B cell (primary cell): ENCODE results near the gene GIGYF2. TPM values are rescaled to one million over a fixed set of nuclear protein-coding genes. Genes with fewer than 3 reads are reported as not detected.

Experiments
- ATAC-seq: fragments of 200-7000 bp; cut with Tn5 transposase; one replicate; pipeline ENCODE4 v1.10.0; 2021; ENCODE audit warnings: low read depth, mild to moderate bottlenecking, moderate number of reproducible peaks, moderate library complexity
- CTCF ChIA-PET: fragments of 350-600 bp; sonication (Branson Sonifier 250); formaldehyde crosslinking; loops from one replicate; lab custom pipeline; 2021; ENCODE audit warnings: antibody characterized with exemption, inconsistent platforms; lab: Charles Lee
- POLR2A ChIA-PET: fragments of 350-600 bp; sonication (Branson Sonifier 250); formaldehyde crosslinking; loops from one replicate; lab custom pipeline; 2021; ENCODE audit warnings: antibody characterized with exemption; lab: Charles Lee
- DNase-seq: peaks from one replicate; pipeline ENCODE4 v3.0.0; 2013
- H2AFZ ChIP-seq: 2 replicates; pipeline ENCODE4 v1.6.1; 2012; ENCODE audit warnings: mild to moderate bottlenecking, low read depth, low read length; ENCODE audit not compliant: insufficient read depth, poor library complexity, severe bottlenecking
- H3K27ac ChIP-seq, 2 donors: 1 replicate in 1 of 2; 2 replicates in 1 of 2; pipeline ENCODE4 v1.5.1; 2012 to 2013; ENCODE audit warnings: low read length in 2 of 2, mild to moderate bottlenecking in 2 of 2, moderate library complexity in 1 of 2
- H3K27me3 ChIP-seq, 4 experiments: fragments of 200-600 bp in 1 of 4; sonication (generic) in 1 of 4; replicated peaks in 1 of 4; 1 replicate in 2 of 4; 2 replicates in 2 of 4; pipeline versions ENCODE4 v1.6.1 to v1.7.0; 2013 to 2016; ENCODE audit warnings: low read length in 3 of 4, mild to moderate bottlenecking in 2 of 4, mixed read lengths in 1 of 4, moderate library complexity in 1 of 4; ENCODE audit not compliant: insufficient read depth in 4 of 4, control insufficient read depth in 3 of 4; ENCODE audit errors: control extremely low read depth in 1 of 4
- H3K36me3 ChIP-seq, 2 experiments: replicated peaks in 1 of 2; 1 replicate in 1 of 2; 2 replicates in 1 of 2; pipeline versions ENCODE4 v1.6.1 to v1.7.1; 2013; ENCODE audit warnings: low read length in 1 of 2; ENCODE audit not compliant: insufficient read depth in 2 of 2, control insufficient read depth in 1 of 2; ENCODE audit errors: control extremely low read depth in 1 of 2, extremely low read depth in 1 of 2
- H3K4me1 ChIP-seq, 2 donors: fragments of 200-600 bp in 1 of 2; sonication (generic) in 1 of 2; 1 replicate in 1 of 2; 2 replicates in 1 of 2; pipeline versions ENCODE4 v1.5.1 to v1.6.1; 2013 to 2017; ENCODE audit warnings: low read length in 2 of 2; ENCODE audit not compliant: control insufficient read depth in 2 of 2, insufficient read depth in 2 of 2
- H3K4me2 ChIP-seq: replicated peaks from 2 replicates; pipeline ENCODE3; 2012; ENCODE audit warnings: mild to moderate bottlenecking, low read depth, low read length; ENCODE audit not compliant: poor library complexity, severe bottlenecking
- H3K4me3 ChIP-seq, 5 experiments: fragments of 200-600 bp in 1 of 5; sonication (generic) in 1 of 5; 1 replicate in 3 of 5; 2 replicates in 2 of 5; pipeline versions ENCODE4 v1.5.1 to v1.7.0; 2011 to 2016; ENCODE audit warnings: low read length in 4 of 5, mild to moderate bottlenecking in 4 of 5, low read depth in 2 of 5, control low read depth in 1 of 5, moderate library complexity in 1 of 5; ENCODE audit not compliant: insufficient read depth in 1 of 5; ENCODE audit errors: control extremely low read depth in 1 of 5, extremely low read depth in 1 of 5
- H3K79me2 ChIP-seq: fragments of 200-600 bp; sonication (generic); one replicate; pipeline ENCODE4 v1.6.0; 2016; ENCODE audit warnings: low read length; ENCODE audit not compliant: control insufficient read depth, insufficient read depth
- H3K9ac ChIP-seq: fragments of 200-600 bp; sonication (generic); 2 replicates; pipeline ENCODE4 v1.6.1; 2017; ENCODE audit warnings: mild to moderate bottlenecking, low read length, moderate library complexity
- H3K9me3 ChIP-seq, 3 donors: one replicate each; pipeline versions ENCODE4 v1.6.1 to v1.7.1; 2013; ENCODE audit warnings: low read length in 2 of 3; ENCODE audit not compliant: control insufficient read depth in 2 of 3, insufficient read depth in 1 of 3; ENCODE audit errors: control extremely low read depth in 1 of 3
- H4K20me1 ChIP-seq: 2 replicates; pipeline ENCODE4 v1.6.0; 2012; ENCODE audit warnings: mild to moderate bottlenecking, low read length; ENCODE audit not compliant: insufficient read depth, control insufficient read depth, poor library complexity, severe bottlenecking
- H3K27ac Mint-ChIP-seq: one replicate; pipeline ENCODE4 v1.8.0; 2021; ENCODE audit warnings: mixed read lengths
- H3K27me3 Mint-ChIP-seq: one replicate; pipeline ENCODE4 v1.8.0; 2021; ENCODE audit warnings: mixed read lengths
- H3K4me1 Mint-ChIP-seq: one replicate; pipeline ENCODE4 v1.8.0; 2021; ENCODE audit warnings: mixed read lengths
- H3K4me3 Mint-ChIP-seq: one replicate; pipeline ENCODE4 v1.8.0; 2021; ENCODE audit warnings: mixed read lengths
- H3K9me3 Mint-ChIP-seq: one replicate; pipeline ENCODE4 v1.8.0; 2022; ENCODE audit warnings: mixed read lengths; ENCODE audit not compliant: insufficient read depth
- EZH2 ChIP-seq: IDR thresholded peaks from 2 replicates; pipeline ENCODE4 v1.6.1; 2012; ENCODE audit warnings: borderline replicate concordance, low read depth, mild to moderate bottlenecking, moderate library complexity, low read length; ENCODE audit not compliant: insufficient read depth, poor library complexity, severe bottlenecking
- WGBS: methylation state at CpG from one replicate; pipeline ENCODE4 v1.1.5; 2013; ENCODE audit warnings: missing lambda C conversion rate; ENCODE audit not compliant: insufficient coverage; 5-methylcytosine and 5-hydroxymethylcytosine counted together
- intact Hi-C: fragments of 100-400 bp; cut with micrococcal nuclease; formaldehyde crosslinking; loops from one replicate; pipeline ENCODE4 v1.10.0; 2022
- polyA plus RNA-seq: library from polyadenylated mRNA; depleted of rRNA; stranded (reverse); fragments of >200 nt; gene quantifications from 2 replicates; pipeline ENCODE4 v1.2.3, GENCODE V29; 2012
- total RNA-seq, 2 donors: library from RNA; stranded (reverse); fragments of 120-200 nt in 1 of 2; gene quantifications; 1 replicate in 1 of 2; 2 replicates in 1 of 2; pipeline versions ENCODE4 v1.2.3 to v1.2.4, GENCODE V29; 2013 to 2022
- TF ChIP-seq, protein P1 (sequence below): fragments of 200-600 bp; IDR thresholded peaks from one replicate; pipeline ENCODE4 v1.8.0; 2022; ENCODE audit warnings: antibody characterized with exemption, mild to moderate bottlenecking

Gene GIGYF2
- total and polyA plus RNA-seq, 2 donors (not counting 1 experiment from before 2014, with no cell fraction given), result 7.2 to 108 TPM

DNA sequence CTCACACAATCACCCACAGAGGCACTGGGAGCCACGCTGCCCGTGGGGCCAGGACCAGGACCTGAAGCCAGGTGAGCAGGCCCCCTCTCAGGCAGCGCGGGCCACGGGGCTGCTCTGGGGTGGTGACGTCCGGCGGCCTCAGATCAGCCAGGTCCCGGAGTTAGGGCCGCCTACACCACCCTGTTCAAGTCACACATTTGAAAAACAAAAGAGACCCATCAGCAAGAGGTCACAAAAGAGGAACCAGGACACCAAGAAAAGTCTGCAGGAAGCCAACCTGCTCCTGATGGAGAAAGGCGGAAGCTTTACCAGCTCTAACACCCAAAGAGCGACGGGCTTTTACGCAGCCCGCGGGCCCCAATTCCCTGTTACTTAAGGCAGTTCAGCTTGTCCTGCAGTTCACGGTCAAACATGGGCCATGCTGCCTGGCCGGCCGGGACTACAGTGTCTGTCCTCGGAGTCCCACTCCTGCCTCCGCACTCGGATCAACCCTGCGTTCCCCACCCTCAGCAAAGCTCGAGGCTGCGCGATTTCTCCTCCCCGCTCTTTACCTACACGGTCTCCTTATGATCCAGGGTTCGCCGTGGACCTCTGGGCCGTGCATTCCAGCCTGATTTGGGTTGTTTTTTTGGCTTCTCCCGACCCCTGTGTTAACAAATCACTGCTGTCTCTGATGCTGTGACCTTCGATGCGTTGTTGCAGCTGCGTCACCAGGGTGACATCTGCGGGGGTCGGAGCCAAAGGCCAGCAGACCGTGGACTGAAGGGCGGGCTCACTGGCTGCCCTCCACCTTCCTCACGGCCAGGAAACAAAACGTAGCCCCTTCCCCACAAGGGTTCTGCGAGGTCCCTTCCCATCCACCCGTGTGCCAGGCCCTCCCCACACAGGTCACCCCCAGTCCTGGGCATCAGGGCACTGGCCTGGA is 203.9 kb downstream of the GIGYF2 start:
- CTCF ChIA-PET, result interaction anchor here (0.6 kb wide), 1 partner anchor 31 kb away, joined by 3 read pairs; no protein-coding TSS in a partner anchor
- Histone ChIP-seq H3K4me2 (no peak overlapping the region), H2AFZ (no peak overlapping the region)

More for the DNA sequence above, 203.9 kb downstream of the GIGYF2 start:
- Histone ChIP-seq H3K9ac (no peak overlapping the region), H3K79me2 (no peaks in the 10 kb centered on the region), H3K4me3 (no peak overlapping the region), H3K27ac (no peak overlapping the region), H4K20me1 (no peaks in the 10 kb centered on the region), H3K36me3 (no peaks in the 10 kb centered on the region), H3K27me3 (peaks cover 0 to 4% (median 0%) of the 10 kb centered on the region in 4 experiments), H3K9me3 (peaks cover 0 to 10% (median 0%) of the 10 kb centered on the region in 3 donors), H3K4me1 (no peaks in the 10 kb centered on the region)
- H3K27me3 Mint-ChIP-seq, result no peaks in the 10 kb centered on the region
- H3K4me1 Mint-ChIP-seq, result no peaks in the 10 kb centered on the region
- ATAC-seq, result no peak
- no peak overlapping the region for H3K4me3 Mint-ChIP-seq
- intact Hi-C loops, result no loop called here
- TF ChIP-seq, protein P1, sequence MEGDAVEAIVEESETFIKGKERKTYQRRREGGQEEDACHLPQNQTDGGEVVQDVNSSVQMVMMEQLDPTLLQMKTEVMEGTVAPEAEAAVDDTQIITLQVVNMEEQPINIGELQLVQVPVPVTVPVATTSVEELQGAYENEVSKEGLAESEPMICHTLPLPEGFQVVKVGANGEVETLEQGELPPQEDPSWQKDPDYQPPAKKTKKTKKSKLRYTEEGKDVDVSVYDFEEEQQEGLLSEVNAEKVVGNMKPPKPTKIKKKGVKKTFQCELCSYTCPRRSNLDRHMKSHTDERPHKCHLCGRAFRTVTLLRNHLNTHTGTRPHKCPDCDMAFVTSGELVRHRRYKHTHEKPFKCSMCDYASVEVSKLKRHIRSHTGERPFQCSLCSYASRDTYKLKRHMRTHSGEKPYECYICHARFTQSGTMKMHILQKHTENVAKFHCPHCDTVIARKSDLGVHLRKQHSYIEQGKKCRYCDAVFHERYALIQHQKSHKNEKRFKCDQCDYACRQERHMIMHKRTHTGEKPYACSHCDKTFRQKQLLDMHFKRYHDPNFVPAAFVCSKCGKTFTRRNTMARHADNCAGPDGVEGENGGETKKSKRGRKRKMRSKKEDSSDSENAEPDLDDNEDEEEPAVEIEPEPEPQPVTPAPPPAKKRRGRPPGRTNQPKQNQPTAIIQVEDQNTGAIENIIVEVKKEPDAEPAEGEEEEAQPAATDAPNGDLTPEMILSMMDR, result no peak
- TF ChIP-seq EZH2, result no peak
- H3K27ac Mint-ChIP-seq, result no peak overlapping the region
- POLR2A ChIA-PET, result no interaction called here
- DNase-seq, result no peak
- no peaks in the 10 kb centered on the region for H3K9me3 Mint-ChIP-seq
- 70% methylated on average over 40 of the region's 43 CpGs for WGBS
